Upper lobe of right lung (tissue), 1 donor: Measurements from ENCODE around the gene PRKAR1B. TPM values are rescaled to one million over a fixed set of nuclear protein-coding genes. Genes with fewer than 3 reads are reported as not detected.
A peak's percentile ranks its signal among the peaks of the same experiment; 100 is the strongest.
"Not testable (repeated sequence)": the region's sequence is repeated elsewhere in the genome, so short reads cannot be mapped to it uniquely, and the experiment has no call there.

Source experiments
- ATAC-seq: fragments of 200-7000 bp; cut with Tn5 transposase; one replicate; pipeline ENCODE4 v1.9.1; 2020; ENCODE audit warnings: mild to moderate bottlenecking, moderate library complexity
- DNase-seq: peaks from one replicate; pipeline ENCODE4 v3.0.0-alpha.2; 2020
- H3K27ac ChIP-seq: fragments of 200-600 bp; one replicate; pipeline ENCODE4 v1.8.0; 2022
- H3K27me3 ChIP-seq: fragments of 200-600 bp; one replicate; pipeline ENCODE4 v1.8.0; 2022; ENCODE audit warnings: mild to moderate bottlenecking
- H3K36me3 ChIP-seq: fragments of 200-600 bp; one replicate; pipeline ENCODE4 v1.8.0; 2022
- H3K4me1 ChIP-seq: fragments of 200-600 bp; one replicate; pipeline ENCODE4 v1.8.0; 2022
- H3K4me3 ChIP-seq: fragments of 200-600 bp; one replicate; pipeline ENCODE4 v1.8.0; 2022; ENCODE audit warnings: mild to moderate bottlenecking
- H3K9me3 ChIP-seq: fragments of 200-600 bp; one replicate; pipeline ENCODE4 v1.8.0; 2022
- CTCF ChIP-seq: fragments of 200-600 bp; IDR thresholded peaks from one replicate; pipeline ENCODE4 v1.8.0; 2022; ENCODE audit warnings: antibody characterized with exemption
- intact Hi-C: fragments of 100-400 bp; cut with DNase I; formaldehyde crosslinking; loops from one replicate; pipeline ENCODE4 v1.11.0; 2022
- total RNA-seq: library from RNA; stranded (reverse); fragmentation: NEBNext Ultra II Directional; extraction: Animal tissue kit (Norgen Biotek cat#: 25700); gene quantifications from one replicate; pipeline ENCODE4 v1.2.1, GENCODE V29; 2021
- donor health status: DM: no; HTN: yes; CAD: no; lungs with severe emphysema.

Gene PRKAR1B
- total RNA-seq, 1 donor from 2014 or later, result 25.7 TPM

GRCh38 chr7:753190-753589 lies 26.1 kb upstream of the PRKAR1B start:
- Histone ChIP-seq H3K27me3 (no peaks in the 10 kb centered on the region), H3K27ac (no peak overlapping the region), H3K36me3 (peaks cover 33% of the 10 kb centered on the region), H3K4me1 (no peaks in the 10 kb centered on the region), H3K9me3 (no peaks in the 10 kb centered on the region), H3K4me3 (no peak overlapping the region)
- intact Hi-C loops, result no loop called here
- DNase-seq (peak; percentile 35), ATAC-seq (no peak)
- no peak for TF ChIP-seq CTCF

GRCh38 chr7:752256-752655 lies 25.2 kb upstream of the PRKAR1B start:
- H3K4me1 ChIP-seq, H3K27ac ChIP-seq, H3K27me3 ChIP-seq, ATAC-seq, H3K9me3 ChIP-seq, H3K4me3 ChIP-seq, intact Hi-C loops: not testable (repeated sequence)
- peaks cover 25% of the 10 kb centered on the region for H3K36me3 ChIP-seq
- DNase-seq, result peak; percentile 41

DNA sequence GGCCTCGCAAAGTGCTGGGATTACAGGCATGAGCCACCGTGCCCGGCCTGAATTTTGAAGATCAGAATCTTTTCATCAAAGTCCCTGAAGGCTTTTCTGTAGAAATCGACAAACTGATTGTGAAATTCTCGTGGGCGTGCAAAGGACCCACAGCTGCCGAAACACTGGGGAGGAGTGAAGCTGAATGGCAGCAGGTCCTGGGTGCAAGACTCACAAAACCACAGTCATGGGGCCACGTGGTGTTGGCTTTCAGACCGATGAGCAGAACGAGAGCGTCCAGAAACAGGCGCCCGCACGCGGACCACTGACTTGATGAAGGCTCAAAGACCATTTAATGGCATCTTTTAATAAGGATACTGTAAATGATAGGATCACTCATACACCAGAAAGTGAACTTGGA lies 24.7 kb upstream of the PRKAR1B start:
- no peak overlapping the region for H3K27ac ChIP-seq
- H3K36me3 ChIP-seq, result peaks cover 20% of the 10 kb centered on the region
- H3K4me1 ChIP-seq, result no peaks in the 10 kb centered on the region
- DNase-seq, result peak; percentile 20
- H3K27me3 ChIP-seq, result no peaks in the 10 kb centered on the region
- no peaks in the 10 kb centered on the region for H3K9me3 ChIP-seq
- no peak overlapping the region for H3K4me3 ChIP-seq
- ATAC-seq, result no peak
- intact Hi-C loops, result no loop called here
- TF ChIP-seq CTCF, result no peak

DNA sequence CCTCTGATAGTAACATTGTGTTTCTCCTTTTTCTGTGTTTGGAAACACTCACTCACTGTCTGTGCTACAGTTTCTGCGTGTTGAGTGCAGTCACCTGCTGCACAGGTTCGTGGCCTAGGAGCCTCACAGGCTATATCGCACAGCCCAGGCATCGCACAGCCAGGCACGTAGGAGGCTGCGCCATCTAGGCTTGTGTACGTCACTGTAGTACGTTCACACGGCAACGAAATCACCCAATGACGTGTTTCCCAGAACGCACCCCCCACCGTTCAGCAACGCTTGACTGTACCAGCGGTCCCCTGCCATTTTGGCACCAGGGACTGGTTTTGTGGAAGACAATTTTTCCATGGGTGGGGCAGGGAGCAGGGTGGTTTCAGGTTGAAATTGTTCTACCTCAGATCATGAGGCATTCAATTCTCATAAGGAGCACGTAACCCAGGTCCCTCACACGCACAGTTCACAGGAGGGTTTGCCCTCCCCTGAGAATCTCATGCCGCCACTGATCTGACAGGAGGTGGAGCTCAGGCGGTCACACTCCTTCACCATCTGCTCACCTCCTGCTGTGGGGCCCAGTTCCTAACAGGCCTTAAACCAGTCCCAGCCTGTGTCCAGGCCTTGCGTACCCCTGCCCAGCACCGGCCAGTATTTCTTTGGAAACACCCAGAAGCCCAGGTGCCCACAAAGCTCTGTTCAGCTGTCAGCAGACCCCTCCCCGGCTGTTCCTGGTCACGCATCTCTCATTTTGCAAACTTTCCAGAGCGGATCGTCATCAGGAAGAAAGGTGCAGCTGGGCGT lies 23.2 kb upstream of the PRKAR1B start:
- ATAC-seq (no peak), DNase-seq (peak; percentile 46)
- no peak for TF ChIP-seq CTCF
- H3K9me3 ChIP-seq, result no peaks in the 10 kb centered on the region
- no peaks in the 10 kb centered on the region for H3K27me3 ChIP-seq
- no peak overlapping the region for H3K27ac ChIP-seq
- H3K4me3 ChIP-seq, result no peak overlapping the region
- no peaks in the 10 kb centered on the region for H3K4me1 ChIP-seq
- intact Hi-C loops, result no loop called here
- peaks cover 14% of the 10 kb centered on the region for H3K36me3 ChIP-seq

- H3K4me1 ChIP-seq, result no peaks in the 10 kb centered on the region
- H3K9me3 ChIP-seq, result no peaks in the 10 kb centered on the region
- H3K27me3 ChIP-seq, result no peaks in the 10 kb centered on the region
- TF ChIP-seq CTCF, result no peak
- H3K27ac ChIP-seq, result no peak overlapping the region
- no peak for ATAC-seq
- peak; percentile 44 for DNase-seq
- intact Hi-C loops, result no loop called here
- H3K4me3 ChIP-seq, result no peak overlapping the region
- peaks cover 2% of the 10 kb centered on the region for H3K36me3 ChIP-seq
Observed at GRCh38 chr7:749140-749551, 22.1 kb upstream of the PRKAR1B start.

DNA sequence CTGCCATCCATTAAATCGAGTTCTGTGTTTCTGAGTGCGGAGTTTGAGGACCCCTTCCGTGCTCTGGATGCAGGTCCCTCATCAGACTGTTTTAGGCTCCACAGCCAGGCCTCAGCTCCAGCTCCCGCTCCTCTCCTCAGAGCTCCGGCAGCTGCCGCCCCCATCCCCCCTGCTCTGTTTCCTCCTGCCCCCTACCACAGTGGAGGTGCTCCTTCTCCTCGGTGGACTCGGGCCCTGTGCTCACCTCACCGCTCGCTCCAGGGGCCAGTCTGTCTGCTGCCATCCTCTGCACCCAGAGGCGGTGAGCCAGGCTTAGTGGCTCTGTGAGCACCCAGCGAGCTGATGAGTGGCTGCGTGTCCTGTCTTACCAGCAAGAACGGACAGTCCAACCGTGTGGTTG lies 21.4 kb upstream of the PRKAR1B start:
- peak; percentile 60 for DNase-seq
- Histone ChIP-seq H3K27ac (no peak overlapping the region), H3K4me1 (no peaks in the 10 kb centered on the region), H3K36me3 (no peaks in the 10 kb centered on the region), H3K27me3 (no peaks in the 10 kb centered on the region), H3K4me3 (no peak overlapping the region), H3K9me3 (no peaks in the 10 kb centered on the region)
- no peak for TF ChIP-seq CTCF
- intact Hi-C loops, result no loop called here
- no peak for ATAC-seq
